HUES64 (cell line): ENCODE measurements around the gene ARHGAP15.

ENCODE experiments used
- H3K27ac ChIP-seq: 2 replicates; pipeline ENCODE4 v1.7.0; 2013; ENCODE audit warnings: low read depth, low read length, inconsistent platforms
- H3K27me3 ChIP-seq: 2 replicates; pipeline ENCODE4 v1.6.1; 2013; ENCODE audit warnings: mild to moderate bottlenecking, low read length; ENCODE audit not compliant: insufficient read depth
- H3K36me3 ChIP-seq: 2 replicates; pipeline ENCODE4 v1.6.1; 2013; ENCODE audit warnings: mild to moderate bottlenecking, low read length; ENCODE audit not compliant: insufficient read depth
- H3K4me1 ChIP-seq: 2 replicates; pipeline ENCODE4 v1.6.1; 2013; ENCODE audit warnings: mild to moderate bottlenecking, low read length, moderate library complexity; ENCODE audit not compliant: insufficient read depth
- H3K4me3 ChIP-seq: 2 replicates; pipeline ENCODE4 v1.5.1; 2013; ENCODE audit warnings: mild to moderate bottlenecking, low read length, moderate library complexity
- H3K9ac ChIP-seq: 2 replicates; pipeline ENCODE4 v1.6.1; 2013; ENCODE audit warnings: mild to moderate bottlenecking, low read depth, low read length
- H3K9me3 ChIP-seq: 2 replicates; pipeline ENCODE4 v1.6.1; 2013; ENCODE audit warnings: low read depth, low read length; ENCODE audit not compliant: insufficient read depth
- WGBS: fragments of 150-250, 120-280 bp; methylation state at CpG from one replicate; pipeline ENCODE4 v1.1.7; 2013; ENCODE audit warnings: missing lambda C conversion rate; 5-methylcytosine and 5-hydroxymethylcytosine counted together

ARHGAP15 gene

DNA sequence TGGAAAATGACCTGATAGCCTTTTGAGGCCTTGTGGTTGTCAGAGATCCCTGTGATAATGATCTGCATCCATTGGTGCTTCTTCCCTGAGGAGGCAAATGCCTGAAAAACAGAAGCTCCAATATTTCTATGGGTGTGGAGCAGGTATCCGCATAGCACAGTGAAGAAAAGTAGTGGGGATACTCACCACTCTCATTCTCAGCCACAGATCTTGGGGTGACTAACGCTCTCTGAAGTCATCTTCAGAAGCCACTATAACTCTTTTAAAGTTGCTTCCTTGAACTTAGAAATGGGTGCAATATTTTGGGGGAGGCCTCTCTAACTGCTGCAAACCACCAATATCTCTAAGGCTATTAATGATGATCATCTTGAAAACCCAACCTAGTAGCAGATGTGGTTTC is 46.2 kb downstream of the ARHGAP15 start:
- no peaks in the 10 kb centered on the region for H3K9me3 ChIP-seq
- H3K9ac ChIP-seq = no peak overlapping the region
- H3K27me3 ChIP-seq = no peaks in the 10 kb centered on the region
- H3K4me3 ChIP-seq = no peak overlapping the region
- H3K27ac ChIP-seq = no peak overlapping the region
- H3K36me3 ChIP-seq = no peaks in the 10 kb centered on the region
- H3K4me1 ChIP-seq = no peaks in the 10 kb centered on the region; the same call in 1 of the 2 replicates
- WGBS = 100% methylated on average over 1 of the region's 2 CpGs

GRCh38 chr2:143176606-143177005 is 47.4 kb downstream of the ARHGAP15 start:
- H3K4me1 ChIP-seq = no peaks in the 10 kb centered on the region
- 86% methylated on average over 2 of the region's 3 CpGs for WGBS
- 0 out of 2 replicates have a peak, but pooled peaks cover 5% of the 10 kb centered on the region for H3K9me3 ChIP-seq
- no peaks in the 10 kb centered on the region for H3K27me3 ChIP-seq
- no peak overlapping the region for H3K4me3 ChIP-seq
- no peak overlapping the region for H3K27ac ChIP-seq
- no peaks in the 10 kb centered on the region for H3K36me3 ChIP-seq
- H3K9ac ChIP-seq = no peak overlapping the region

DNA sequence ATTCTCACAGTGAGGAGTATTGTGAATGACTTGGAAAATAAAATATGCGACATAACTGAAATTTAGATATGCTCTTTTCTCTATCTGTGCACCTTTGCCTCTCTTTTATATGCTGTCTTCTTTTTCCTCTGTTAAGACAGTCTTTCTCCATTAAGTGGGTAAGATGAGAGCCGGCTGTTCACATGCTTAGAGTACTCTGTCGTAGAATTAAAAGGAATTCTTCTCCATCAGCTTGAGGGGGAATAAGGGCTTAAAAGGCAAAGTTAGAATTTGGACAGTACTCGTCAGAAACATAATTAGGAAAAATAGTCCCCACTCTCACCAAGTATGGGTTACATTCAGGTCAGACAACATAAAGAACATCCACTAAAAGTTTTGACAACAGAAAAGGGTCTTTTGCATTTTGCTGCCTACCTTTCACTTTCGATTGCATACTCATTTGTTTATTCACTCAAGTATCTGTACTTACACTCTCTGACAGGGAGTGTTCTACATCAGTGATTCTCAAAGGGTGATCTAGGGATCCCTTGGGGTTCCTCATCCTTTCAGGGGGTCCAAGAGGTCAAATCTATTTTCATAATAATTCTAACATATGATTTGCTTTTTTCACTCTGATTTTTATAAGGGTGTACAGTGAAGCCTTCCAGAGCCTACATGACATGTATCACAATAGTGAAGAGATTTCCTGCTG is 48.0 kb downstream of the ARHGAP15 start:
- no peaks in the 10 kb centered on the region for H3K27me3 ChIP-seq
- no peaks in the 10 kb centered on the region for H3K4me1 ChIP-seq
- H3K9me3 ChIP-seq = 0 out of 2 replicates have a peak, but pooled peaks cover 5% of the 10 kb centered on the region
- no peak overlapping the region for H3K27ac ChIP-seq
- H3K4me3 ChIP-seq = no peak overlapping the region
- 95% methylated on average over 4 of the region's 5 CpGs for WGBS
- no peaks in the 10 kb centered on the region for H3K36me3 ChIP-seq
- no peak overlapping the region for H3K9ac ChIP-seq

- no peak overlapping the region for H3K9ac ChIP-seq
- no peak overlapping the region for H3K27ac ChIP-seq
- no peak overlapping the region for H3K4me3 ChIP-seq
- H3K9me3 ChIP-seq = 0 out of 2 replicates have a peak, but pooled peaks cover 5% of the 10 kb centered on the region
- no peaks in the 10 kb centered on the region for H3K4me1 ChIP-seq
- H3K36me3 ChIP-seq = no peaks in the 10 kb centered on the region
- no peaks in the 10 kb centered on the region for H3K27me3 ChIP-seq
Observed at GRCh38 chr2:143181494-143181893, 52.3 kb downstream of the ARHGAP15 start.

DNA sequence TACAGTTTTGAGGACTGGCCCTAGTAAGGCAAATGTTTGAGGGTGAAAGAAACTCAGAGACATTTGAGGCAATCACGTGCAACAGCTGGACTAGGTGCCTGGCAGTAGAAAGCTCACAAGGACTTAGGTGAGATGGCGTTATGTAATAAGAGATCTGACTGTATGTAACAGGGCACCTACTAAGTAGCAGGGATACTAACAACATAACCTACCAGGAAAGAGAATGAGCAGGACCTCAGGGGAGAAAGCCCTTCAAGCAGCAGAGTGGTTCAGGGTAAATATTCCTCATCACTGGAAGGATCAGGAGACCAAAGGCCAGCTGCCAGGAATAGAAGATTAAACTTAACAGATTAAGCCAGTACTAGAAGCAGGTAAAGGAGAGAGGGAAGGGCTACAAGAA is 53.4 kb downstream of the ARHGAP15 start:
- H3K9ac ChIP-seq = no peak overlapping the region
- 0 out of 2 replicates have a peak, but pooled peaks cover 5% of the 10 kb centered on the region for H3K9me3 ChIP-seq
- 96% methylated on average over 2 of the region's 2 CpGs for WGBS
- H3K4me3 ChIP-seq = no peak overlapping the region
- H3K4me1 ChIP-seq = no peaks in the 10 kb centered on the region
- no peak overlapping the region for H3K27ac ChIP-seq
- no peaks in the 10 kb centered on the region for H3K27me3 ChIP-seq
- H3K36me3 ChIP-seq = no peaks in the 10 kb centered on the region

DNA sequence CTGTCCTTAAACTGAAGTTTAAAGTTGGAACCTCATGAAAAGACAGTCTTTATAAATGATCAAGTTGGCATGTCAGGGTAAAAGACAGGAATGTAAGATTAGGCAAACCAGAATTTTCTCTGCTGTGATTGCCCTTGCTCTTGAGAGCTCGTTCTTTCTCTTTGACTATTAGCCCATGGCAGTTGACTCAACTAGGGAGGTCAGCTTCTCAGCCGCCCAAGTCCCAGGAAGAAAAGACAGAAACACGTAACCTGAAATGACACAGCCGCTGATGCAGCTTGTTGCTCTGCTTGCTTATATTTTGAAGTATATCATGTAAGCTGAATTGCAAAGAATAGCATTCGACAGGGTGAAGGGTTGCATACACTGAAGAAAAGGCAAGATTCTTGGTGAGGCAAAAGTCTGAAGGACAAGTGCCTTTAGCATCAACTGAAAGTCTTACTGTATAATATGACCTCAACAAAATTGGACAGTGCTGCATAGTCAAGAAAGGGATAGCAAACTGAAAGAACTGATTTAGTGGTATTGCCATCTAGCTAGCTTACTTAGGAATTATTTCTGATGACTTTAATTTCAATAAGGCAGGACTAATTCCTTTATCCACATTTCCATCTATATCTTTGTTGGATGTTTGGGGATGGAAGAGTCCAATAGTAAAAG is 54.7 kb downstream of the ARHGAP15 start:
- 0 out of 2 replicates have a peak, but pooled peaks cover 5% of the 10 kb centered on the region for H3K9me3 ChIP-seq
- no peak overlapping the region for H3K27ac ChIP-seq
- no peaks in the 10 kb centered on the region for H3K4me1 ChIP-seq
- no peak overlapping the region for H3K9ac ChIP-seq
- no peaks in the 10 kb centered on the region for H3K27me3 ChIP-seq
- 93% methylated on average over 5 of the region's 5 CpGs for WGBS
- no peaks in the 10 kb centered on the region for H3K36me3 ChIP-seq
- H3K4me3 ChIP-seq = no peak overlapping the region

- Histone ChIP-seq H3K27me3 (no peaks in the 10 kb centered on the region), H3K9me3 (no peaks in the 10 kb centered on the region), H3K36me3 (no peaks in the 10 kb centered on the region), H3K9ac (no peak overlapping the region), H3K4me3 (no peak overlapping the region), H3K27ac (no peak overlapping the region), H3K4me1 (no peaks in the 10 kb centered on the region)
- WGBS = 97% methylated on average over 1 of the region's 3 CpGs
Observed at GRCh38 chr2:143186876-143187275, 57.7 kb downstream of the ARHGAP15 start.

DNA sequence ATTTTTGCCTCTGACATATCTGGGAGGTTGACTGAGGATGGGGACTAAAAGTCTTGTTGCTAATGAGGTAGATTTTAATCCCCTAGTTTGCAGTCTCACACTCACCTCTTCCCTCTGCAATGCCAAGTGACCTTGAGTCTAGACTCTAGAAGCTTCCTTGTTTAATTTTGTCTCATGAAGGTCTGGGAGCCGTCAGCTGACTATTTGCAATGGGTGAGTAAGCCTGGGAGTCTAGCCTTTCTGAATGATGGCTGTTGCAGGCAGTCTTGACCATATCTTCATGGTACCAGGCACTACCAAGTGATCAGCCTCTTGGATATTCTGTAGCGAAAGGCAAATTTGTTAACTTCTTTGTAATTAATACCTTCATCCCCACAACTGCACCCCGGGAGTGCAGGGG is 61.2 kb downstream of the ARHGAP15 start:
- no peak overlapping the region for H3K9ac ChIP-seq
- H3K36me3 ChIP-seq = no peaks in the 10 kb centered on the region
- no peaks in the 10 kb centered on the region for H3K9me3 ChIP-seq
- no peak overlapping the region for H3K27ac ChIP-seq
- no peaks in the 10 kb centered on the region for H3K4me1 ChIP-seq
- 91% methylated on average over 3 of the region's 3 CpGs for WGBS
- H3K27me3 ChIP-seq = no peaks in the 10 kb centered on the region
- no peak overlapping the region for H3K4me3 ChIP-seq

DNA sequence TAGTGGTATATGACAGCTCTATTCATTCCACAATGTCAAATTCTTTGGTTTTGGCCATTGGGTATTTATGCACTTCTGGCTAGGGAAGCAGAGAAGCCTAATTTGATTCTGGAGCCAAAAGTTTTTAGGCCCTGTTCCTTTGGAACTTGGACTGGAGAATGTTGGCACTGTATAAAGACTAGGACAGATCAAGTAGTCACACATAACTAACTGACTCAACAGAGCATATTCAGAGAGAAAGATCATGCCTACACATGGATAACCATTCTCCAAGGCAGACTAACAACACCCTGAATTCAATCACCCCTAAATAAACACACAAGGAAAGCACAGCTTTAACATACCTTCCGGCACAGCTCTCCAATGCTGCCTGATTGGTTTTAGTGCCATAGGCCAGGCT is 62.9 kb downstream of the ARHGAP15 start:
- Histone ChIP-seq H3K36me3 (no peaks in the 10 kb centered on the region), H3K4me1 (no peaks in the 10 kb centered on the region), H3K9me3 (no peaks in the 10 kb centered on the region), H3K27ac (no peak overlapping the region), H3K4me3 (no peak overlapping the region), H3K27me3 (no peaks in the 10 kb centered on the region), H3K9ac (no peak overlapping the region)
- whole genome bisulfite sequencing = 96% methylated on average over 1 of the region's 1 CpG

GRCh38 chr2:143192716-143193115 is 63.5 kb downstream of the ARHGAP15 start:
- Histone ChIP-seq H3K4me3 (no peak overlapping the region), H3K27ac (no peak overlapping the region), H3K9ac (no peak overlapping the region), H3K4me1 (no peaks in the 10 kb centered on the region), H3K9me3 (no peaks in the 10 kb centered on the region), H3K27me3 (no peaks in the 10 kb centered on the region), H3K36me3 (no peaks in the 10 kb centered on the region)
- 95% methylated on average over 1 of the region's 1 CpG for WGBS

DNA sequence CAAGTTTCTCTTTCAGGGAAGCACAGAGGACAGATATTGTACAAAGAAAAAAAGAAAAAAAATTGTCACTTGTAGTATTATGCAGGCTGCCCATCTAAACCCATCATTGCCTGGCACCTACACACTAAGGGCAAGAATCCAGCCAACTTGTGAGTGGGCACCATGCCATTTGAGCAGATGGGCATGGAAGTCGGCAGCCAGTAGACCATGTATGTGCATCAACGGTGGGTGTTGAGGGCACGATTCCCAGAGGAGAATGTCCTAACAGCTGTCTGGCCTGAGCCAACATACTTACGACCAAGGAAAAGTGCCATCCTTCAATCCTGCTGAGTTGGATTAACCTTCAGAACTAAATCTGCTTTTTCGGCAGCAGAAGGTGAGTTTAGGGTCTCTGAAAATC is 63.9 kb downstream of the ARHGAP15 start:
- Histone ChIP-seq H3K9me3 (no peaks in the 10 kb centered on the region), H3K27me3 (no peaks in the 10 kb centered on the region), H3K27ac (no peak overlapping the region), H3K9ac (no peak overlapping the region), H3K36me3 (no peaks in the 10 kb centered on the region), H3K4me3 (no peak overlapping the region), H3K4me1 (no peaks in the 10 kb centered on the region)
- 95% methylated on average over 5 of the region's 5 CpGs for WGBS
